ENCODE results near the gene HCN2. TPM values are rescaled to one million over a fixed set of nuclear protein-coding genes. Genes with fewer than 3 reads are reported as not detected.

The HCN2 gene
- total RNA-seq, 1 experiment from 2014 or later: 9.2 TPM

DNA sequence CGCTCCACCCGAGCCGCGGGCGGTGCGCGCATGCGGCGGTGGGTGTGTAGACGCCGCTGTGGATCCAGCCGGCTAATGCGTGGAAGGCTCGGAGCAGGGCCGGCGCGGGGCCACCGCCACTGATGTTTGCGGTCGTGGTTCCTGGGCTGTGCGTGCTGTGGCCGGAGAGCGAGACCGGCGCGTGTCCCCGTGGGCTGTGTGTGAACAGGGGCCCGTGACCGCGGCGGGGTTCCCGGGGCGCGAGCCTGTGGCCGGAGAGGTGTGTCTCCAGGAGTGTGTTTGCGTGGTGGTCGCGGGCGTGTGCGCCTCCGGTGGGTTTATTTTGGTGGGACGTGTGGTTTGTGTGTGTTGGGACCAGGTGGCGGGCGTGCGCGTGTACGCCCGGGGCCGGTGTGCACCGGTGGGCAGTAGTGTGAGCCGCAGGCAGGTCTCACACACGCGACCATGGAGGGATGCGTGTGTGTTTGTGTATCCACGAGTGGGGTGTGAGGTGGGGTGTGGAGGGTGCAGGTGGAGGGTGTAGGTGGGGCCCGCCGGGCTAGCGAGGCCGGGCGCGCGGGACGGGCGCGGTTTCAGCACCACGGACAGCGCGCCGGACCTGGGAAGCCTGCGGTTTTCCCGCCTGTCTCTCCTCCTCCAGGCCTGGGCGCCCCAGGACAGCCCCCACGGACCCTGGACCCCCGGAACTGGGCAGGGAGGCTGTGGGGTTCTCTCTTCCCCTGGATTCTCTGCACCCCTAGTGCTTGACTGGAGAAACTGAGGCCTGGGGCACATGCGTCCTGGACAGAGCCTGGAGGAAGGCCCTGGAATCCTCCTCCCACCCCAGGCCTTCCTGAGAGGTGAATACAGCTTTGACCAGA lies 1.6 kb downstream of the HCN2 start (continued):
- TF ChIP-seq, protein P1, sequence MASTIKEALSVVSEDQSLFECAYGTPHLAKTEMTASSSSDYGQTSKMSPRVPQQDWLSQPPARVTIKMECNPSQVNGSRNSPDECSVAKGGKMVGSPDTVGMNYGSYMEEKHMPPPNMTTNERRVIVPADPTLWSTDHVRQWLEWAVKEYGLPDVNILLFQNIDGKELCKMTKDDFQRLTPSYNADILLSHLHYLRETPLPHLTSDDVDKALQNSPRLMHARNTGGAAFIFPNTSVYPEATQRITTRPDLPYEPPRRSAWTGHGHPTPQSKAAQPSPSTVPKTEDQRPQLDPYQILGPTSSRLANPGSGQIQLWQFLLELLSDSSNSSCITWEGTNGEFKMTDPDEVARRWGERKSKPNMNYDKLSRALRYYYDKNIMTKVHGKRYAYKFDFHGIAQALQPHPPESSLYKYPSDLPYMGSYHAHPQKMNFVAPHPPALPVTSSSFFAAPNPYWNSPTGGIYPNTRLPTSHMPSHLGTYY (CRISPR knock-in tag; IDR thresholded peaks at IDR 0.05): no peak
- TF ChIP-seq, protein P2, sequence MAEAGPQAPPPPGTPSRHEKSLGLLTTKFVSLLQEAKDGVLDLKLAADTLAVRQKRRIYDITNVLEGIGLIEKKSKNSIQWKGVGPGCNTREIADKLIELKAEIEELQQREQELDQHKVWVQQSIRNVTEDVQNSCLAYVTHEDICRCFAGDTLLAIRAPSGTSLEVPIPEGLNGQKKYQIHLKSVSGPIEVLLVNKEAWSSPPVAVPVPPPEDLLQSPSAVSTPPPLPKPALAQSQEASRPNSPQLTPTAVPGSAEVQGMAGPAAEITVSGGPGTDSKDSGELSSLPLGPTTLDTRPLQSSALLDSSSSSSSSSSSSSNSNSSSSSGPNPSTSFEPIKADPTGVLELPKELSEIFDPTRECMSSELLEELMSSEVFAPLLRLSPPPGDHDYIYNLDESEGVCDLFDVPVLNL (CRISPR knock-in tag; IDR thresholded peaks at IDR 0.05; ENCODE audit: borderline replicate concordance, low read depth): peak; percentile 76; the same call in 1 of the 2 replicates
- TF ChIP-seq, protein P3, sequence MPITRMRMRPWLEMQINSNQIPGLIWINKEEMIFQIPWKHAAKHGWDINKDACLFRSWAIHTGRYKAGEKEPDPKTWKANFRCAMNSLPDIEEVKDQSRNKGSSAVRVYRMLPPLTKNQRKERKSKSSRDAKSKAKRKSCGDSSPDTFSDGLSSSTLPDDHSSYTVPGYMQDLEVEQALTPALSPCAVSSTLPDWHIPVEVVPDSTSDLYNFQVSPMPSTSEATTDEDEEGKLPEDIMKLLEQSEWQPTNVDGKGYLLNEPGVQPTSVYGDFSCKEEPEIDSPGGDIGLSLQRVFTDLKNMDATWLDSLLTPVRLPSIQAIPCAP (CRISPR knock-in tag; IDR thresholded peaks at IDR 0.05): peak; percentile 43; the same call in 1 of the 2 replicates
- TF ChIP-seq SMAD4 (CRISPR knock-in tag; IDR thresholded peaks at IDR 0.05): peak; percentile 51; the same call in 1 of the 2 replicates
- peak; percentile 53; the same call in 1 of the 2 replicates for TF ChIP-seq ATF1 (CRISPR knock-in tag; IDR thresholded peaks at IDR 0.05)
- peak; percentile 63; the same call in 1 of the 2 replicates for TF ChIP-seq FOXK1 (CRISPR knock-in tag; IDR thresholded peaks at IDR 0.05)
- TF ChIP-seq NR3C1 (CRISPR knock-in tag; conservative IDR thresholded peaks at IDR 0.05; ENCODE audit: low read depth): no peak
- no peak for TF ChIP-seq EMX1 (CRISPR knock-in tag; IDR thresholded peaks at IDR 0.05)
- TF ChIP-seq, protein P4, sequence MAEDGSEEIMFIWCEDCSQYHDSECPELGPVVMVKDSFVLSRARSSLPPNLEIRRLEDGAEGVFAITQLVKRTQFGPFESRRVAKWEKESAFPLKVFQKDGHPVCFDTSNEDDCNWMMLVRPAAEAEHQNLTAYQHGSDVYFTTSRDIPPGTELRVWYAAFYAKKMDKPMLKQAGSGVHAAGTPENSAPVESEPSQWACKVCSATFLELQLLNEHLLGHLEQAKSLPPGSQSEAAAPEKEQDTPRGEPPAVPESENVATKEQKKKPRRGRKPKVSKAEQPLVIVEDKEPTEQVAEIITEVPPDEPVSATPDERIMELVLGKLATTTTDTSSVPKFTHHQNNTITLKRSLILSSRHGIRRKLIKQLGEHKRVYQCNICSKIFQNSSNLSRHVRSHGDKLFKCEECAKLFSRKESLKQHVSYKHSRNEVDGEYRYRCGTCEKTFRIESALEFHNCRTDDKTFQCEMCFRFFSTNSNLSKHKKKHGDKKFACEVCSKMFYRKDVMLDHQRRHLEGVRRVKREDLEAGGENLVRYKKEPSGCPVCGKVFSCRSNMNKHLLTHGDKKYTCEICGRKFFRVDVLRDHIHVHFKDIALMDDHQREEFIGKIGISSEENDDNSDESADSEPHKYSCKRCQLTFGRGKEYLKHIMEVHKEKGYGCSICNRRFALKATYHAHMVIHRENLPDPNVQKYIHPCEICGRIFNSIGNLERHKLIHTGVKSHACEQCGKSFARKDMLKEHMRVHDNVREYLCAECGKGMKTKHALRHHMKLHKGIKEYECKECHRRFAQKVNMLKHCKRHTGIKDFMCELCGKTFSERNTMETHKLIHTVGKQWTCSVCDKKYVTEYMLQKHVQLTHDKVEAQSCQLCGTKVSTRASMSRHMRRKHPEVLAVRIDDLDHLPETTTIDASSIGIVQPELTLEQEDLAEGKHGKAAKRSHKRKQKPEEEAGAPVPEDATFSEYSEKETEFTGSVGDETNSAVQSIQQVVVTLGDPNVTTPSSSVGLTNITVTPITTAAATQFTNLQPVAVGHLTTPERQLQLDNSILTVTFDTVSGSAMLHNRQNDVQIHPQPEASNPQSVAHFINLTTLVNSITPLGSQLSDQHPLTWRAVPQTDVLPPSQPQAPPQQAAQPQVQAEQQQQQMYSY (CRISPR knock-in tag; IDR thresholded peaks at IDR 0.05): no peak
- peak; percentile 60; the same call in 1 of the 2 replicates for TF ChIP-seq SP1 (CRISPR knock-in tag; conservative IDR thresholded peaks at IDR 0.05)
- peak; percentile 77; the same call in 1 of the 2 replicates for TF ChIP-seq MYBL2 (CRISPR knock-in tag; IDR thresholded peaks at IDR 0.05)
- TF ChIP-seq, protein P5, sequence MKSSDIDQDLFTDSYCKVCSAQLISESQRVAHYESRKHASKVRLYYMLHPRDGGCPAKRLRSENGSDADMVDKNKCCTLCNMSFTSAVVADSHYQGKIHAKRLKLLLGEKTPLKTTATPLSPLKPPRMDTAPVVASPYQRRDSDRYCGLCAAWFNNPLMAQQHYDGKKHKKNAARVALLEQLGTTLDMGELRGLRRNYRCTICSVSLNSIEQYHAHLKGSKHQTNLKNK (CRISPR knock-in tag; IDR thresholded peaks at IDR 0.05): no peak
- TF ChIP-seq, protein P6, sequence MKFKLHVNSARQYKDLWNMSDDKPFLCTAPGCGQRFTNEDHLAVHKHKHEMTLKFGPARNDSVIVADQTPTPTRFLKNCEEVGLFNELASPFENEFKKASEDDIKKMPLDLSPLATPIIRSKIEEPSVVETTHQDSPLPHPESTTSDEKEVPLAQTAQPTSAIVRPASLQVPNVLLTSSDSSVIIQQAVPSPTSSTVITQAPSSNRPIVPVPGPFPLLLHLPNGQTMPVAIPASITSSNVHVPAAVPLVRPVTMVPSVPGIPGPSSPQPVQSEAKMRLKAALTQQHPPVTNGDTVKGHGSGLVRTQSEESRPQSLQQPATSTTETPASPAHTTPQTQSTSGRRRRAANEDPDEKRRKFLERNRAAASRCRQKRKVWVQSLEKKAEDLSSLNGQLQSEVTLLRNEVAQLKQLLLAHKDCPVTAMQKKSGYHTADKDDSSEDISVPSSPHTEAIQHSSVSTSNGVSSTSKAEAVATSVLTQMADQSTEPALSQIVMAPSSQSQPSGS (CRISPR knock-in tag; IDR thresholded peaks at IDR 0.05; ENCODE audit: borderline replicate concordance, low read depth): no peak
- peak; percentile 89 for TF ChIP-seq ETV6 (CRISPR knock-in tag; IDR thresholded peaks at IDR 0.05)
- TF ChIP-seq, protein P7, sequence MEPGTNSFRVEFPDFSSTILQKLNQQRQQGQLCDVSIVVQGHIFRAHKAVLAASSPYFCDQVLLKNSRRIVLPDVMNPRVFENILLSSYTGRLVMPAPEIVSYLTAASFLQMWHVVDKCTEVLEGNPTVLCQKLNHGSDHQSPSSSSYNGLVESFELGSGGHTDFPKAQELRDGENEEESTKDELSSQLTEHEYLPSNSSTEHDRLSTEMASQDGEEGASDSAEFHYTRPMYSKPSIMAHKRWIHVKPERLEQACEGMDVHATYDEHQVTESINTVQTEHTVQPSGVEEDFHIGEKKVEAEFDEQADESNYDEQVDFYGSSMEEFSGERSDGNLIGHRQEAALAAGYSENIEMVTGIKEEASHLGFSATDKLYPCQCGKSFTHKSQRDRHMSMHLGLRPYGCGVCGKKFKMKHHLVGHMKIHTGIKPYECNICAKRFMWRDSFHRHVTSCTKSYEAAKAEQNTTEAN (CRISPR knock-in tag; IDR thresholded peaks at IDR 0.05): peak; percentile 84; the same call in 1 of the 2 replicates
- TF ChIP-seq, protein P8, sequence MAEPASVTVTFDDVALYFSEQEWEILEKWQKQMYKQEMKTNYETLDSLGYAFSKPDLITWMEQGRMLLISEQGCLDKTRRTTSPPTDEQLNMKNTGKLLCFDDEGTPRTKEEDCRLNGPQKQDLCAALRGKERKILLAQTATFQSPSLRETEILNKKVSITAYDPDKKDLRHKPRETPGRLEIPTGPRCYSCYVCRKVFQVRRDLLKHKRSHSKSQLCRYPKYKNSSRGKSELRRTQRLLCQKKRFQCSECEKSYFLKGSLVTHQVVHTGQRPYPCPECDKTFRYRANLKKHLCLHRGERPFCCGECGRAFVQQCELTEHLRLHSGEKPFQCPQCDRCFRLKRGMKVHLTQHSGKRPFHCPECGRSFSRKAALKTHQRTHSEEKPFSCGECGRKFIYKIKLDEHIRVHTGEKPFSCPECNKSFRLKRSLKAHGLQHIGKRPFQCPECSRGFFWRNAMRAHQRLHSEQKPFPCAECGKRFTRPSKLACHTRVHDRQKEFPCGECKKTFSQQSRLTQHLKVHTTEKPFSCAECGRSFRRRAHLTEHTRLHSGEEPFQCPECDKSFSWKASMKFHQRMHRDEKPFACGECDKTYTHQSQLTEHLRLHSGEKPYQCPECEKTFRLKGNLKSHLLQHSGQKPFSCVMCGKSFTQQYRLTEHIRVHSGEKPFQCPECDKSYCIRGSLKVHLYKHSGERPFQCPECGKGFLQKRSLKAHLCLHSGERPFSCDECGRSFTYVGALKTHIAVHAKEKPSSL (CRISPR knock-in tag; conservative IDR thresholded peaks at IDR 0.05): no peak
- TF ChIP-seq KAT7 (CRISPR knock-in tag; IDR thresholded peaks at IDR 0.05; ENCODE audit: borderline replicate concordance): no peak; the same call in 1 of the 2 replicates
- no peak for TF ChIP-seq ELF4 (CRISPR knock-in tag; IDR thresholded peaks at IDR 0.05; ENCODE audit: low read depth)
- TF ChIP-seq, protein P9, sequence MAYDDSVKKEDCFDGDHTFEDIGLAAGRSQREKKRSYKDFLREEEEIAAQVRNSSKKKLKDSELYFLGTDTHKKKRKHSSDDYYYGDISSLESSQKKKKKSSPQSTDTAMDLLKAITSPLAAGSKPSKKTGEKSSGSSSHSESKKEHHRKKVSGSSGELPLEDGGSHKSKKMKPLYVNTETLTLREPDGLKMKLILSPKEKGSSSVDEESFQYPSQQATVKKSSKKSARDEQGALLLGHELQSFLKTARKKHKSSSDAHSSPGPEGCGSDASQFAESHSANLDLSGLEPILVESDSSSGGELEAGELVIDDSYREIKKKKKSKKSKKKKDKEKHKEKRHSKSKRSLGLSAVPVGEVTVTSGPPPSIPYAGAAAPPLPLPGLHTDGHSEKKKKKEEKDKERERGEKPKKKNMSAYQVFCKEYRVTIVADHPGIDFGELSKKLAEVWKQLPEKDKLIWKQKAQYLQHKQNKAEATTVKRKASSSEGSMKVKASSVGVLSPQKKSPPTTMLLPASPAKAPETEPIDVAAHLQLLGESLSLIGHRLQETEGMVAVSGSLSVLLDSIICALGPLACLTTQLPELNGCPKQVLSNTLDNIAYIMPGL (CRISPR knock-in tag; IDR thresholded peaks at IDR 0.05): peak; percentile 46; the same call in 1 of the 2 replicates
- peak; percentile 37; the same call in 1 of the 2 replicates for TF ChIP-seq TCF7 (CRISPR knock-in tag; IDR thresholded peaks at IDR 0.05; ENCODE audit: low read depth)

Measured in WTC11 (cell line).